Ectodermal cell (in vitro differentiated cells): ENCODE measurements around the gene GPR137B.
"Not testable (repeated sequence)": the region's sequence is repeated elsewhere in the genome, so short reads cannot be mapped to it uniquely, and the experiment has no call there.

Experiments
- H3K27ac ChIP-seq: 2 replicates; pipeline ENCODE4 v1.7.0; 2013; ENCODE audit warnings: mild to moderate bottlenecking, low read depth, low read length; ENCODE audit not compliant: insufficient read depth, poor library complexity, severe bottlenecking
- H3K27me3 ChIP-seq: 2 replicates; pipeline ENCODE4 v1.7.0; 2013; ENCODE audit warnings: mild to moderate bottlenecking, low read length; ENCODE audit not compliant: insufficient read depth, control insufficient read depth, poor library complexity, severe bottlenecking
- H3K36me3 ChIP-seq: one replicate; pipeline ENCODE4 v1.7.0; 2013; ENCODE audit warnings: low read length; ENCODE audit not compliant: control insufficient read depth, insufficient read depth
- H3K4me1 ChIP-seq: one replicate; pipeline ENCODE4 v1.7.0; 2013; ENCODE audit warnings: low read length; ENCODE audit not compliant: control insufficient read depth, insufficient read depth
- H3K4me3 ChIP-seq: 2 replicates; pipeline ENCODE4 v1.7.0; 2013; ENCODE audit warnings: low read depth, low read length, control low read depth; ENCODE audit not compliant: insufficient read depth
- H3K9me3 ChIP-seq: 2 replicates; pipeline ENCODE4 v1.7.0; 2013; ENCODE audit warnings: mild to moderate bottlenecking, low read length, moderate library complexity; ENCODE audit not compliant: control insufficient read depth
- WGBS, 2 experiments: methylation state at CpG; one replicate each; pipeline ENCODE4 v1.1.7; 2013; ENCODE audit warnings: missing lambda C conversion rate in 2 of 2; 5-methylcytosine and 5-hydroxymethylcytosine counted together

Gene GPR137B

GRCh38 chr1:236159704-236160539 is 17.6 kb downstream of the GPR137B start:
- no peaks in the 10 kb centered on the region for H3K9me3 ChIP-seq
- H3K36me3 ChIP-seq, result no peaks in the 10 kb centered on the region
- no peaks in the 10 kb centered on the region for H3K27me3 ChIP-seq
- H3K4me3 ChIP-seq, result no peak overlapping the region
- H3K27ac ChIP-seq, result no peak overlapping the region
- H3K4me1 ChIP-seq, result no peaks in the 10 kb centered on the region
- 92% methylated on average over 19 of the region's 19 CpGs for WGBS, 2 experiments

DNA sequence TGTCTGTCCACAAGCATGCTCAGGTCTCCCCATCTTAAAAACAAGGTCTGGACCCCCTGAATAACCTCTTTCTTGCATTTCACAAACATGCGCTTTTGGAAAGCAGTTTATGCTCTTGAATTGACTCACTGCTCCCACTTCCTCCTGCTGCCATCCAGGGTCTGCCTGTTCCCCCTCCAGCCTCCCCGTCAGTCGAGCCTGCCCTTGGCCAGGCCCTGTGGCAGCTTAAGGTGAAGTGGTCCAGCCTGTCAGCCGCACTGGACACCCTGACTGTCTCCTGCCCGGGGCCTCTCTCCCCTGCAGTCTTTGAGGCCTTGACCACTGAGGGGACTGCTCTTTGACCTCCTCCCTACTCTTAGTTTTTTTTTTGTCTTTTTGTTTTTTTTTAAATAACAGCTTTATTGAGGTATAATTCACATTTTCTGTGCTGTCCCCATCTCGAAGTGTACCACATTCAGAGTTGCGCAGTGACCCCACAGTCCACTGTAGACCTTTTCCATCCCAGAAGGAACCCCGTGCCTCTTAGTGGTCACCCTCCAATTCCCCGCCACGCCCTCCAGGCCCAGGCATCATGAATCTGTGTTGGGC is 18.3 kb downstream of the GPR137B start:
- Histone ChIP-seq H3K9me3 (no peaks in the 10 kb centered on the region), H3K27ac (no peak overlapping the region), H3K4me1 (no peaks in the 10 kb centered on the region), H3K27me3 (no peaks in the 10 kb centered on the region), H3K36me3 (no peaks in the 10 kb centered on the region), H3K4me3 (no peak overlapping the region)
- WGBS, 2 experiments, result 95 to 97% methylated on average over 10 of the region's 10 CpGs

DNA sequence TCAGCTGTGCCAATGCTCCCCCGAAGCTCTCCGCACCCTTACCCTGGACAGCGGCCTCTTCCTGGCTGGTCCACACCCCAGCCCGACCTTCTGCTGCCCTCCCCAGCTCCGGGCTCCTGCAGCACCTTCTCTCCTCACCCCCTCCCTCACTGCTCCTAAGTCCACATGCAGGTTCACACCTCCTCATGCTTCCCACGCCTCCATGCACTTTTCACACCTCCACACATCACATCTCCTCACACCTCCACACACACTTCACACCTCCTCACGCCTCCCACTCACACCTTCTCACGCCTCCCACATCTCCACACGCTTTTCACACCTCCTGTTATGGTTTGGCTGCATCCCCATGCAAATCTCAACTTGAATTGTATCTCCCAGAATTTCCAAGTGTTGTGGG is 18.9 kb downstream of the GPR137B start:
- Histone ChIP-seq H3K27ac (no peak overlapping the region), H3K4me1 (no peaks in the 10 kb centered on the region), H3K4me3 (no peak overlapping the region), H3K9me3 (no peaks in the 10 kb centered on the region), H3K27me3 (no peaks in the 10 kb centered on the region), H3K36me3 (no peaks in the 10 kb centered on the region)
- 92 to 95% methylated on average over 9 of the region's 9 CpGs for WGBS, 2 experiments

GRCh38 chr1:236161755-236162154 is 19.4 kb downstream of the GPR137B start:
- H3K4me1 ChIP-seq, H3K27me3 ChIP-seq, H3K9me3 ChIP-seq, H3K27ac ChIP-seq, H3K36me3 ChIP-seq, H3K4me3 ChIP-seq: not testable (repeated sequence)
- 87 to 94% methylated on average over 3 of the region's 3 CpGs for WGBS, 2 experiments

- WGBS, 2 experiments, result 90 to 97% methylated on average over 6 of the region's 6 CpGs
- Histone ChIP-seq H3K27me3 (no peaks in the 10 kb centered on the region), H3K9me3 (no peaks in the 10 kb centered on the region), H3K4me3 (no peak overlapping the region), H3K36me3 (no peaks in the 10 kb centered on the region), H3K4me1 (no peaks in the 10 kb centered on the region), H3K27ac (no peak overlapping the region)
Measured at GRCh38 chr1:236163463-236164153, 21.3 kb downstream of the GPR137B start.

DNA sequence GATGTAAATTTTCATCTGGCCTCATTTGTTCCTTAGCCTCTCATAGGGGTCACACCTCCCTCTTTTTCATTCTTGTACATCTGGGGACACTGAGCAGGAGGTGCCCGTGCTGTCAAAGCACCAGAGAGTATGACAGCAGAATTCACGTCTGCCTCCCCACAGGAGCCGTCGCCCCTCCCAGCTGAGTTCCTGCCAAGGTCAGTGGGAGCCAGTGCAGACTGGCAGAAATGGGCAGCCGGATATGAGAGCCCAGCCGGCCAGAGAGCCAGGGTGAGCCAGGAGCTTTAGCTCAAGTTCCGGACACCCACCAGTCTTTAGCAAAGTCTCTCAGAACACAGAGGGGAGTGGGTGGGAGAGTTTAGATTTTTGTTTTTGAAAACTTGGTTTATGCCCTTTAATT is 21.9 kb downstream of the GPR137B start:
- Histone ChIP-seq H3K4me1 (no peaks in the 10 kb centered on the region), H3K36me3 (no peaks in the 10 kb centered on the region), H3K27ac (no peak overlapping the region), H3K27me3 (no peaks in the 10 kb centered on the region), H3K9me3 (no peaks in the 10 kb centered on the region), H3K4me3 (no peak overlapping the region)
- 93 to 97% methylated on average over 7 of the region's 7 CpGs for WGBS, 2 experiments

GRCh38 chr1:236165238-236165981 is 23.1 kb downstream of the GPR137B start:
- 95 to 98% methylated on average over 10 of the region's 10 CpGs for WGBS, 2 experiments
- Histone ChIP-seq H3K27ac (no peak overlapping the region), H3K9me3 (no peaks in the 10 kb centered on the region), H3K36me3 (no peaks in the 10 kb centered on the region), H3K4me3 (no peak overlapping the region), H3K4me1 (no peaks in the 10 kb centered on the region), H3K27me3 (no peaks in the 10 kb centered on the region)

- Histone ChIP-seq H3K4me1 (no peaks in the 10 kb centered on the region), H3K27me3 (no peaks in the 10 kb centered on the region), H3K9me3 (no peaks in the 10 kb centered on the region), H3K4me3 (no peak overlapping the region), H3K36me3 (no peaks in the 10 kb centered on the region), H3K27ac (no peak overlapping the region)
- WGBS, 2 experiments, result 93 to 97% methylated on average over 4 to 5 of the region's 6 CpGs
Measured at GRCh38 chr1:236166041-236166440, 23.7 kb downstream of the GPR137B start.

DNA sequence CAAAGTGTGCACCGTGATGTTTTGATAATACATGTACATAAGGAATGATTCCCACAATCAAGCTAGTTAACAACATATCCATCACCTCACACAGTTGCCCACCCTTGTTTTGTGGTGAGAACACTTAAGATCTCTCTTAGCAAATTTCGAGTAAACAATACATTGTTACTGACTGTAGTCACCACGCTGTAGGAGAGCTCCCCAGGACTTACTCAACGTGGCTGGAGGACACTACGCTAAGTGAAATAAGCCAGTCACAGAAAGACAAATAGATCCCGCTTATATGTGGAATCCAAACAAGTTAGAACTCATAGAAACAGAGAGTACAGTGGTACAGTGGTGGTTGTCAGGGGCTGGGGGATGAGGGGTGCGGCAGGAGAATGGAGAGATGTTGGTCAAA is 24.8 kb downstream of the GPR137B start:
- Histone ChIP-seq H3K4me3 (no peak overlapping the region), H3K36me3 (no peaks in the 10 kb centered on the region), H3K27ac (no peak overlapping the region), H3K9me3 (no peaks in the 10 kb centered on the region), H3K4me1 (no peaks in the 10 kb centered on the region), H3K27me3 (no peaks in the 10 kb centered on the region)
- 93% methylated on average over 6 to 7 of the region's 7 CpGs for WGBS, 2 experiments

DNA sequence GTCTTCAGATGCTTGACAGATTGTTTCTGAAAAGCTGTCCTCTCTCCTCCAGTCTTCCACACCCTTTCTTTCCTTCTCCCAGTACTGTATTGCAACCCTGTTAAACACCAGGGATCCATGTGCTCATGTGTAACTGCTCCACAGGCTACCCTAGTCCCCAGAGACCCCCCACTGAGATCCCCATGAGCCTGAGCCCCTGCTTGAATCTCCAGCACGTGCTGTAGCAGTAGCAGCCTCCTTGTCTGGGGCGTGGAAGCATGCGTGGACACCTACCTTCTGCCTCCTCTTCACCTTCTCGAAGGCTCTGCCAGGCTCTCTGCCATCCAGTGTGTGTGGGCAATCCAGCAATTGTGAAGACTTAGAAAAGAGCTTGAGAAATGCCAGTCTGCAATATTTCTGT is 25.2 kb downstream of the GPR137B start:
- Histone ChIP-seq H3K4me1 (no peaks in the 10 kb centered on the region), H3K27ac (no peak overlapping the region), H3K4me3 (no peak overlapping the region), H3K27me3 (no peaks in the 10 kb centered on the region), H3K36me3 (no peaks in the 10 kb centered on the region), H3K9me3 (no peaks in the 10 kb centered on the region)
- 84 to 88% methylated on average over 4 of the region's 4 CpGs for WGBS, 2 experiments
